AG08395 (cell line): ENCODE results near the gene ANKRD24.
"Not testable (repeated sequence)": the region's sequence is repeated elsewhere in the genome, so short reads cannot be mapped to it uniquely, and the experiment has no call there.

ENCODE experiments used
- DNase-seq: peaks from one replicate; pipeline ENCODE4 v3.0.0; 2012; ENCODE audit warnings: mixed read lengths, low spot score

The ANKRD24 gene

DNA sequence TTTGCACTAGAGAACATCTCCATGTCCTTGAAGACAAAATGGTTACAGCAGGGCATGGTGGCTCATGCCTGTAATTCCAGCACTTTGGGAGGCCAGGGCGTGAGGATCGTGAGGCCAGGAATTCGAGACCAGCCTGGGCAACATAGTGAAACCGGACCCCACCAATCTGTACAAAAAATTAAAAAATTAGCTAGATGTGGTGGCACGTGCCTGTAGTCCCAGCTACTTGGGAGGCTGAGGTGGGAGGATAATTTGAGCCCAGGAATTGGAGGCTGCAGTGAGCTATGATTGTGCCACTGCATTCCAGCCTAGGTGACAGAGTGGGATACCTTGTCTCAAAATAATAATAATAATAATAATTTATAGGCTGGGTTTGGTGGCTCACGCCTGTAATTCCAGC is 47.7 kb downstream of the ANKRD24 start:
- not testable (repeated sequence) for DNase-seq

DNA sequence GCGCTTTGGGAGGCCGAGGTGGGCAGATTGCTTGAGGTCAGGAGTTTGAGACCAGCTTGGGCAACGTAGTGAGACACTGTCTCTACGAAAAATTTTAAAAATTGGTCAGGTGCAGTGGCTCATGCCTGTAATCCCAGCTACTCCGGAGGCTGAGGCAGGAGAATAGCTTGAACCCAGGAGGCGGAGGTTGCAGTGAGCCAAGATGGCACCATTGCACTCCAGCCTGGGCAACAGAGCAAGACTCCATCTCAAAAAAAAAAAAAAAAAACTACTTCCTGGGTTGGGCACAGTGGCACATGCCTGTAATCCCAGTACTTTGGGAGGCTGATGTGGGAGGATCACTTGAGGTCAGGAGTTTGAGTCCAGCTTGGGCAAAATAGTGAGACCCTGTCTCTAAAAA is 49.0 kb downstream of the ANKRD24 start:
- not testable (repeated sequence) for DNase-seq

DNA sequence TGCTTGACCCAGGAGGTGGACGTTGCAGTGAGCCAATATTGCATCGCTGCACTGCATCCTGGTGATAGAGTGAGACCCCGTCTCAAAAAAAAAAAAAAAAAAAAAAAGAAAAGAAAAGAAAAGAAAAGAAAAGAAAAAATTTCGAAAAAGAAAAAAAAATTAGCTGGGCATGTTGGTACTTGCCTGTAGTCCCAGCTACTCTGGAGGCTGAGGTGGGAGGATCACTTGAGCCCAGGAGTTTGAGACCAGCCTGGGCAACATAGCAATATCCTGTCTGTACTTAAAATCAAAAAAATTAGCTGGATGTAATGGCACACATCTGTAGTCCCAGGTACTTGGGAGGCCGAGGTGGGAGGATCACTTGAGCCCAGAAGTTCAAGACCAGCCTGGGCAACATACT is 49.6 kb downstream of the ANKRD24 start:
- DNase-seq = not testable (repeated sequence)

DNA sequence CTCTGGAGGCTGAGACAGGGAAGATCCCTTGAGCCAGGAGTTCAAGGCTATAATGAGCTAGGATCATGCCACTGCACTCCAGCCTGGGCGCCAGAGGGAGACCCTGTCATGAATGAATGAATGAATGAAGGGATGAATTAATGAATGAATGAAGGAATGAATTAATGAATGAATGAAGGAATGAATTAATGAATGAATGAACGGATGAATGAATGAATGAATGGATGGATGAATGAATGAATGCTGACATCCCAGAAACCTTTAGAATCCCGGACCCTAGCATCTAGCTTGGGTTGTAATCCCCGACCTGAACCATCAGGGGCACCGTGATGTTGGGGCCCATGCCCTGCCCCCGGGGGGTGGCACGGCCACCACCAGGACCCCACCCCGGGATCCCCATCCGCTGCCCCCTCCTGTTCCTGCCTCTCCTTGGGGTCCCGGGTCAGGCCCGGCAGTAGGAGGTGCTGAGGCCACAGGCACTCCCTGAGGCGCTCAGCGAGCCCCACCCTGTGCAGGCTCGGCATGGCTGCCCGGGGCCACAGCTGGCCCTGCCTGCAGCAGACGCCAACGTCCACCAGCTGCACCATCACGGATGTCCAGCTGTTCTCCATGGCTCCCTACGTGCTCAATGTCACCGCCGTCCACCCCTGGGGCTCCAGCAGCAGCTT is 50.3 kb downstream of the ANKRD24 start:
- no peak for DNase-seq

DNA sequence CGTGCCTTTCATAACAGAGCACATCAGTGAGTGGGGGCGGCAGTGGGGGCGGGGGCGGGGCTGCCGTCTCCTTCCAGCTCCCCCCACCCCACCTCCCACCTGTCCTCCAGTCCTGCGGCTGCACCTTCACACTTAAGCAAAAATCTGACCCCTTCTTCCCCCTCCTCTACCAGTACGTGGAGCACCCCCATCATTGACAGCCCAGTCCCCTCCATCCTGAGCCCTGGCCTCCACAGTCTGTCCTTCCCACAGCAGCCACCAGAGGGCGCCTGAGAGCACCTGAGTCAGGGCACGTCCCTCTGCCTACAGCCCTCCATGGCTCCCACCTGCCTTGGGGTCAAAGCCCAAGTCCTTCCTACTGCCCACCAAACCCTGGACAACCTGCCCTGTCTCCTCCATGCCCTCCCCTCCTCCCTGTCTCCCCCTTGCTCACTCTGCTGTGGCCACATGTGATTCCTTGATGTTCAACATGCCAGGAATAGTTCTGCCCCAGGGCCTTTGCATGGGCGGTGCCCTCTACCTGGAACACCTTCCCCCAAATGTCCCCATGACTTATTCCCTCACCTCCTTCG is 50.9 kb downstream of the ANKRD24 start:
- peak; percentile 17 for DNase-seq

DNA sequence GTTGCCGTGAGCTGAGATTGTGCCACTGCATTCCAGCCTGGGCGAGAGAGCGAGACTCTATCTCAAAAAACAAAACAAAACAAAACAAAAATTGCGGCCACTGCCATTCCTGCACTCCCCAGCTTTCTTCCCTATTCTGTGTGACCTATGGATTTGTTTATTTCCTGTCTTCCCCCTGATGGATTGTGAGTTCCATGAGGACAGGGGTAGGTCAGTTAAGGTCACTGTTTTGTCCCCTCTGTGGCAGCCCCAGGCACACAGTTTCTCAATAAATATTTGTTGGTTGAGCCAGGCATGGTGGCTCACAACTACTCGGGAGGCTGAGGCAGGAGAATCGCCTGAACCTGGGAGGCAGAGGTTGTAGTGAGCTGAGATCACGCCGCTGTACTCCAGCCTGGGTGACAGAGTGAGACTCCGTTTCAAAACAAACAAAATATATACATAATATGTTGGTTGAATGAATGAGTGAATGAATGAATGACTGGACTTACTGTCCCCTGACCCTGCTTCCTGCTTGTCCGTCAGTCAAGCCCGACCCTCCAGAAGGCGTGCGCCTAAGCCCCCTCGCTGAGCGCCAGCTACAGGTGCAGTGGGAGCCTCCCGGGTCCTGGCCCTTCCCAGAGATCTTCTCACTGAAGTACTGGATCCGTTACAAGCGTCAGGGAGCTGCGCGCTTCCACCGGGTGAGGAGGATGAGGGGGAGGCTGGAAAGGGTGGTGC is 51.8 kb downstream of the ANKRD24 start:
- no peak for DNase-seq

DNA sequence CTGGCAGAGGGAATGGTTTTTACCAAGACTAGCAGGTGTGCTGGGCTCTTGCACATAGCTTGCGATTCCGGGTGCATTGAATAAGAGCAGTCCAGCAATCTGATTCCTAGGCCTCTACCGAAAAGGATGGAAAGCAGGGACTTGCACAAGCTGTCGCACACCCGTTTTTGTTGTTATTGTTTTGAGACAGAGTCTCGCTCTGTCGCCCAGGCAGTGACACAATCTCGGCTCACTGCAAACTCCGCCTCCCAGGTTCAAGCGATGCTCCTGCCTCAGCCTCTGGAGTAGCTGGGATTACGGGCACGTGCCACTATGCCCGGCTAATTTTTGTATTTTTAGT is 52.3 kb downstream of the ANKRD24 start:
- no peak for DNase-seq

DNA sequence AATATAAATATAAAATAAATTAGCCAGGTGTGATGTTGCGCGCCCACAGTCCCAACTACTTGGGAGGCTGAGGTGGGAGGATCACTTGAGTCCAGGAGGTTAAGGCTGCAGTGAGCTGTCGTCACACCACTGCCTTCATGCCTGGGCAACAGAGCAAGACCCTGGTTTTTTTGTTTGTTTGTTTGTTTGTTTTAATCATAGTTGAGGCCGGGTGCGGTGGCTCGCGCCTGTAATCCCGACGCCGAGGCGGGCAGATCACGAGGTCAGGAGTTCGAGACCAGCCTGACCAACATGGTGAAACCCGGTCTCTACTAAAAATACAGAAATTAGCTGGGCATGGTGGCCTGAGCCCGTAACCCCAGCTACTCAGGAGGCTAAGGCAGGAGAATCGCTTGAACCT is 55.0 kb downstream of the ANKRD24 start:
- DNase-seq = not testable (repeated sequence)

DNA sequence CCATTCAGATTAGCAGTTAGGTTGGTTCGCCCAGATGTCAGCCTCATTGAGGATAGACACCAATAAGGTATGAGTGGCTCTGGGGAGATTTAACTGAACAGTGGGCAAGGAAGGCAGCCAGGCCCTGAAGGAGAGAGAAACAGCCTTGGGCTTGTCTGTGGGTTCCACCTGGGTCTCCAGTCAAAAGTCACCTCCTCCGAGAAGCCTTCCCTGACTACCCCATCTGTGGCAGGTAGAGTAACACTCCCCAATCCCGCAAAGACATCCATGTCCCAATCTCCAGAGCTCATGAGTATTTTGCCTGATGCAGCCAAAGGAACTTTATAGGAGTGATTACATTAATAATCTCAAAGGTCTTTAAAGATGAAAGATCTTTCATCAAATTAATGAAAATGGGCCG is 56.3 kb downstream of the ANKRD24 start:
- DNase-seq = no peak

DNA sequence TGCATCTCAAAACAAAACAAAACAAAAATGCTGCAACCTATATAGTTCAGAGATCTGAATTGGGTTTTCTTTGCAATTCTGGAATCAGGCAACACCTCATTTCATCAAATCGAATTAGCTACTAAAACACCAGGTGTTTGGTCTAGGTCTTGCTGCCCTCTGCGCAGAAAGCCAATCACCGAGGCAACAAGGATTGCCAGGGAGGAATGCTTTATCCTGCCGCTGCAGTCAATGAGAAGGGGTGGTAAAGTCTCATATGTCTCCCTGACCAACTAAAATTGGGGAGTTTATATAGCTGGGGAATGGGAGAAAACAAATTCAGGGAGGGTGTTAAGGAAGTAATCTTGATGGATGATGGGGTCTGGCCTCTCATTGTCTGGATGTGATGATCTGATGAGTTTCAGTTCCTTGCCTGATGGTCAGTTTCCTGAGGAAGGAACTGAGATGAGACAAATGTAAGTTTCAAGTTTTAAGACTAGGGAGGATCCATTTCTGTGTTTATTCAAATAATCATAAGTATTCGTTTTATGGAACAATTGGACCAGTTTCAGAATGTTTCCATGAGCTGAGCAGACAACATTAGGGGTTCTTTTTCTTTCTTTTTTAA is 59.4 kb downstream of the ANKRD24 start:
- DNase-seq = no peak

DNA sequence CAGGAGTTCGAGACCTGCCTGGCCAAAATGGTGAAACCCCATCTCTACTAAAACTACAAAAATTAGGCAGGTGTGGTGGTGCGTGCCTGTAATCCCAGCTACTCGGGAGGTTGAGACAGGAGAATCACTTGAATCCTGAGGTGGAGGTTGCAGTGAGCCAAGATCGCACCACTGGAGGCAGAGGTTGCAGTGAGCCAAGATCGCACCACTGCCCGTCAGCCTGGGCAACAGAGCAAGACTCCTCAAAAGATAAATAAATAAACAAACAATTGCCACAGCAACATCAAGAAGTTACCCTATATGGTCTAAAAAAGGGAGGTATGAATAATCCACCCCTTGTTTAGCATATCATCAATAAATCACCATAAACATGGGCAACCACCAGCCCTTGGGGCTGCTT is 63.4 kb downstream of the ANKRD24 start:
- not testable (repeated sequence) for DNase-seq

DNA sequence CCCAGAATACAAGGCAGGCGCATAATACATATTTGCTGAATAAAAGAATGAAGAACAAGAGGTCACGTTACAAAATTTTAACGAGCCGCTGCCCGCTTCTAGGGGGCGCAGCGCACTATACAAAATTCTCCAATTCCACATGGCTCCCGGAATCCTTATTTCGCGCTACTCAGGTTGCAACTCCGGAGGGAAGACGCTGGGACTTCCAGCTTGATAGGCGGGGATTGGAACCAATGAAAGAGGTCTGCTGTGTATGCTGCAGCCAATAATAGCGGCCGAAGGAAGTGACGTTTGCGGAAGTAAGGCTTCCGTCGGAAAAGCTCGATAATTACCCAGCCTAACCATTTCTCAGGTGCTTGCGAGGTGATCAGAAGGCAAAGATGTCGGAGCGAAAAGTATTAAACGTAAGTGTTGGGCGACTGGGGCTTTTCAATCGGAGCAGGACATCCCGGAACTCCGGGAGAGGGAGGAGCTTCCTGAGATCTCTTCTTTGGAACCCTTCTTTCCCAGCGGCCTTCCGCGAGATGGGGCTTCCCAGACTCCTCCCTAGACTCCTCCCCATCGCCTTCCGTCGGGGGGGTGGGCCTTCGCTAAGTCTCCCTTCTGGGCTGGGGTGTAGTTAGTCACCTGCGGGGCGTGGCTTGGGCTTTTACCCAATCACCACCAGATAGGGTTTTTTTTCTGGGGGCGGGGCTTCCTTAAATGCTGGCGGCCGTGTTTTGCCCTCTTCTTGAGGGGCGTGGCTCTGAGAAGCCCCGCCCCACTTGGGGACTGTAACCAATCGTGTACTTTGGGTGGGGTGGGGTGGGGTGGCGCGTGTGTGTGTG is 64.5 kb downstream of the ANKRD24 start, which contains the start of gene YJU2:
TSS of gene YJU2 (plus strand) at position 314 of the 827 bp plus-strand sequence. CDS start at position 381, 67 bp downstream.
- peak; percentile 100 for DNase-seq

DNA sequence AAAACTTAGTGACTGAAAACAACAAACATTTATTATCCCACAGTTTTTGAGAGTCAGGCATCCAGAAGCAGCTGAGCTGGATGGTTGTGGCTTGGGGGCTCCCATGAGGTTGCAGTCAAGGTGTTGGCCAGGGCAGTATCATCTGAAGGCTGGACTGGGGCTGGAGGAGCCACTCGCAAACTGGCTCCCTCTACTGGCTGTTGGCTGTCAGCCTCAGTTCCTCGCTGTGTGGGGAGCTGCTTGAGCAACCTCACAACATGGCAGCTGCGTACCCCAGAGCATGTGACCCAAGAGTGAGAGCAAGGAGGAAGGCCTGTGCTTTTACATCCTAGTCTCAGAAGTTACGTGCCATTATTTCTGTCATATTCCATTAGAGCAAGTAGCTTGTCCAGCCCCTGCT is 74.1 kb downstream of the ANKRD24 start:
- no peak for DNase-seq

DNA sequence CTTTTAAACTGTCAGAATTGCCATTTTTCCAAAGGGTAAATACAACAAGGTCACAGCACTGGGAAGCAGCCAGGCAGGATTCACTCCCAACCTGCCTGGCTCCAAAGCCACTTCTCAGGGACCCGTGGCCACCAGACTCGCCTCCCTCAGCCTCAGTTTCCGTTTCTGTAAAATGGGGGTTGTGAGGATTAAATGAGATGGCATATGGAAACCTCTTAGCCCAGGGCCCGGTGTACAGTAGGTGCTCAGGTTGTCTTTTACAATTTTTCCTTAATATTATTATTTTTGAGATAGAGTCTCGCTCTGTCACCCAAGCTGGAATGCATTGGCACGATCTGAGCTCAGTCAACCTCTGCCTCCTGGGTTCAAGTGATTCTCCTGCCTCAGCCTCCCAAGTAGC is 74.5 kb downstream of the ANKRD24 start:
- no peak for DNase-seq

DNA sequence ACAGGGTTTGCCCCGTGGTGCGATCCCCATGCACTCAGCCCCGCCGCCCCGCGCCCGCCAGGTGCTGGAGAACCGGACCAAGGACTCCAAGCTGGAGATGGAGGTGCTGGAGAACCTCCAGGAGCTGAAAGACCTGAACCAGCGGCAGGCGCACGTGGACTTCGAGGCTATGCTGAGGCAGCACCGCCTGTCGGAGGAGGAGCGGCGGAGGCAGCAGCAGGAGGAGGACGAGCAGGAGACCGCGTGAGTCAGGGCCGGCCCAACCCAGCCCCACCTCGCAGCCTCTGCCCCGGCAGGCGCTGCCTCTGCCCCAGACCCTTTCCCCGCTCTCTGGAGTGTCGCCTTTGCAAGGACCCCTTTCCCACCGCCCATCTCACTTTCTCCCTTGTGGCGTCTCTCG is 75.7 kb downstream of the ANKRD24 start:
- DNase-seq = no peak

DNA sequence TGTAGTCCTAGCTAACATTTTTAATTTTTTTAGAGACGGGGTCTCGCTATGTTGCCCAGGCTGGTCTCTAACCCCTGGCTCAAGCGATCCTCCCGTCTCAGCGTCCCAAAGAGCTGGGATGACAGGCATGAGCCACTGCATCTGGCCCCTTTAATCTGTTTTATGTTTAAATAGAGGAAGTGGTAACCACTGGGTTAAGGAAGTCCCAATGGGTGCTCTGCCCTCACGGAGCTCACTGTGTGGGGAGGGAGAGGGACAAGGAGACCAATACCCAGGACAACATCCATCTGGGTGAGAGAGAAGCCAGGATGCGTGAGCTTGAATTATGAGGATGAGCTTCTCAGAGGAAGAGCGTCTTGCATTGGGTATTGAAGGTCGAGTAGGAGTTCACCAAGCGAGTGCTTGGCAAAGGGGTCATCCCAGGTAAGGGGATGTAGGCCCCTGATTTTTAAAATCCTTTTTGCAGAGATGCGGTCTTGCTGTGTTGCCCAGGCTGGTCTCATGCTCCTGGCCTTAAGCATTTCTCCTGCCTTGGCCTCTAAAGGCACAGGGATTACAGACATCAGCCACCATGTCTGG is 78.2 kb downstream of the ANKRD24 start:
- no peak for DNase-seq

DNA sequence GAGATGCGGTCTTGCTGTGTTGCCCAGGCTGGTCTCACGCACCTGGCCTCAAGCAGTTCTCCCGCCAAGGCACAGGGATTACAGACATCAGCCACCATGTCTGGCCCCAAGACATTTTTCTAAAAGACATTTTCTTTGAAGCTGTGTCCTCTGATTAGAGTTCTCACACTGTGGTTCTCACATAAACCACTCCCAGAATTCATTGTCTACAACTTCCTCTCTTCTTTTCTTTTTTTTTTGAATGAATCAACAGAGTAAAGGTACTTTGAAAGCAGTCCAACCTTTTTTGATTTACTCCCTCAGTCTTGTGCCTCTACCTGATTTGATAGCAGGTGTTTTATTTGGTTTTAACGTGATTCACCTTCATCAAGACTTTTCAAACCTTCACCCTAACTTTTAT is 82.3 kb downstream of the ANKRD24 start:
- no peak for DNase-seq

DNA sequence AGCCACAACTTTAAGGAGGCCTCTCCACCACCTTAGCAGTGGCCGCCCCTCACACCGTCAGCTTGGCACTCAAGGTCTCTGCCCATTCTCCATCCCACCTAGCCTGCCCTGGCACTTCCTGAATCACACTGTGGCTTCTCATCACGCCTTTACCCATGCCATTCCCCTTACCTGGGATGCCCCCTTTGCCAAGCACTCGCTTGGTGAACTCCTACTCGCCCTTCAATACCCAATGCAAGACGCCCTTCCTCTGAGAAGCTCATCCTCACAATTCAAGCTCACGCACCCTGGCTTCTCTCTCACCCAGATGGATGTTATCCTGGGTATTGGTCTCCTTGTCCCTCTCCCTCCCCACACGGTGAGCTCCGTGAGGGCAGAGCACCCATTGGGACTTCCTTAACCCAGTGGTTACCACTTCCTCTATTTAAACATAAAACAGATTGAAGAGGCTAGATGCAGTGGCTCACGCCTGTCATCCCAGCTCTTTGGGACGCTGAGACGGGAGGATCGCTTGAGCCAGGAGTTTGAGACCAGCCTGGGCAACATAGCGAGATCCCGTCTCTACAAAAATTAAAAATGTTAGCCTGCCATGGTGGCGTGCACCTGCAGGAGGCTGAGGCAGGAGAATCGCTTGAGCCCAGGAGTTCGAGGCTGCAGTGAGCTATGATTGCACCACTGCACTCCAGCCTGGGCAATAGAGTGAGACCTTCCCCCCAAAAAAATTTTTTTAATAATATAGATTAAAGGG is 83.9 kb downstream of the ANKRD24 start:
- DNase-seq = no peak

DNA sequence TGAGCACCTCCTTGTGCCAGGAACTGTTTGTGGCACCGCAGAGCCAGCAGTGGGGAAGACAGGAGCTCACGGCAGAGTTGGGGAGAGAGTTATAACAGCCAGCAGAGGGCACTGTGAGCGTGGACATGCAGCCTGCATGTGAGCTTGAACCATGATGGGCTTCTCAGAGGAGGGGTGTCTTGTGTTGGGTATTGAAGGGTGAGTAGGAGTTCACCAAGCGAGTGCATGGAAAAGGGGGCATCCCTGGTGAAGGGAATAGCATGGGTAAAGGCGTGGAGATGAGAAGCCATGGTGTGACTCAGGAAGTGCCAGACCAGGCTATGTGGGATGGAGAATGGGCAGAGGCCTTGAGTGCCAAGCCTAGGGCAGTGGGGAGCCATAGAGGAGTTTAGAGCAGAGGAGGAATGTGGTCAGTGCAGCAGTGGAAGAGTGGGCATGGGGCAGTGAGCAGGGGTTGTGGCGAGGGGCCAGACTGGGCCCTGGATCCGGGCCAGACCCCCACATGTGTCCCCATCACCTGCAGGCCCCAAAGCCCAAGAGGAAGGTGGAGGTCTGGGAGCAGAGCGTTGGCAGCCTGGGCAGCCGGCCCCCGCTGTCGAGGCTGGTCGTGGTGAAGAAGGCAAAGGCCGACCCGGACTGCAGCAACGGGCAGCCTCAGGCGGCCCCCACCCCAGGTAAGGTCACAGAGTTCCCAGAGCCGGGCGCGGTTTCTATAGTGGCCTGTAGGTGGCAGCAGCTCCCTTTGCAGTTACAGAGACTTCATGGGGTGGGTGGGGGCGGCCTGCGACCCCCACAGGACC is 84.8 kb downstream of the ANKRD24 start:
- DNase-seq = peak; percentile 61
